HEK293 (cell line): ENCODE measurements around the gene TIAM2.

Experiments
- CTCF ChIP-seq: fragments of 450-650 bp; formaldehyde crosslinking; IDR thresholded peaks from 2 replicates; pipeline ENCODE4 v1.5.1; 2016; ENCODE audit warnings: missing biosample characterization, missing genetic modification characterization
- ELK4 ChIP-seq: IDR thresholded peaks from 2 replicates; pipeline ENCODE4 v1.6.1; 2011; ENCODE audit warnings: mild to moderate bottlenecking, low read depth, low read length, borderline replicate concordance
- RBAK ChIP-seq: fragments of 450-650 bp; formaldehyde crosslinking; IDR thresholded peaks from 2 replicates; pipeline ENCODE4 v1.5.1; 2016; ENCODE audit warnings: missing biosample characterization, missing genetic modification characterization
- ZBTB11 ChIP-seq: fragments of 450-650 bp; formaldehyde crosslinking; conservative IDR thresholded peaks from 2 replicates; pipeline ENCODE4 v1.5.1; 2016; ENCODE audit warnings: low read depth, missing biosample characterization, missing genetic modification characterization
- ZFP3 ChIP-seq: fragments of 450-650 bp; formaldehyde crosslinking; IDR thresholded peaks from 2 replicates; pipeline ENCODE4 v1.5.1; 2016; ENCODE audit warnings: low read depth, missing biosample characterization, missing genetic modification characterization
- ZNF121 ChIP-seq: fragments of 450-650 bp; formaldehyde crosslinking; IDR thresholded peaks from 2 replicates; pipeline ENCODE4 v1.5.1; 2016; ENCODE audit warnings: missing biosample characterization, missing genetic modification characterization
- ZNF639 ChIP-seq: fragments of 450-650 bp; formaldehyde crosslinking; IDR thresholded peaks from 2 replicates; pipeline ENCODE4 v1.5.1; 2016; ENCODE audit warnings: missing biosample characterization, missing genetic modification characterization
- ZNF830 ChIP-seq: fragments of 450-650 bp; IDR thresholded peaks from 2 replicates; pipeline ENCODE4 v1.5.0; 2018; ENCODE audit warnings: missing biosample characterization, missing genetic modification characterization, low read depth, mild to moderate bottlenecking, moderate library complexity
- TF ChIP-seq, protein P1 (sequence below): fragments of 450-650 bp; formaldehyde crosslinking; IDR thresholded peaks from 2 replicates; pipeline ENCODE4 v1.5.1; 2016; ENCODE audit warnings: missing biosample characterization, missing genetic modification characterization
- TF ChIP-seq, protein P2 (sequence below): fragments of 450-650 bp; formaldehyde crosslinking; IDR thresholded peaks from 2 replicates; pipeline ENCODE4 v1.5.1; 2016; ENCODE audit warnings: missing biosample characterization, missing genetic modification characterization

- TF ChIP-seq CTCF (tag by site-specific recombination) (no peak), ZNF830 (no peak), ZNF121 (tag by site-specific recombination) (no peak), ELK4 (no peak), ZBTB11 (tag by site-specific recombination) (no peak), ZFP3 (tag by site-specific recombination) (no peak), ZNF639 (tag by site-specific recombination) (no peak), RBAK (tag by site-specific recombination) (no peak)
- TF ChIP-seq, protein P1, sequence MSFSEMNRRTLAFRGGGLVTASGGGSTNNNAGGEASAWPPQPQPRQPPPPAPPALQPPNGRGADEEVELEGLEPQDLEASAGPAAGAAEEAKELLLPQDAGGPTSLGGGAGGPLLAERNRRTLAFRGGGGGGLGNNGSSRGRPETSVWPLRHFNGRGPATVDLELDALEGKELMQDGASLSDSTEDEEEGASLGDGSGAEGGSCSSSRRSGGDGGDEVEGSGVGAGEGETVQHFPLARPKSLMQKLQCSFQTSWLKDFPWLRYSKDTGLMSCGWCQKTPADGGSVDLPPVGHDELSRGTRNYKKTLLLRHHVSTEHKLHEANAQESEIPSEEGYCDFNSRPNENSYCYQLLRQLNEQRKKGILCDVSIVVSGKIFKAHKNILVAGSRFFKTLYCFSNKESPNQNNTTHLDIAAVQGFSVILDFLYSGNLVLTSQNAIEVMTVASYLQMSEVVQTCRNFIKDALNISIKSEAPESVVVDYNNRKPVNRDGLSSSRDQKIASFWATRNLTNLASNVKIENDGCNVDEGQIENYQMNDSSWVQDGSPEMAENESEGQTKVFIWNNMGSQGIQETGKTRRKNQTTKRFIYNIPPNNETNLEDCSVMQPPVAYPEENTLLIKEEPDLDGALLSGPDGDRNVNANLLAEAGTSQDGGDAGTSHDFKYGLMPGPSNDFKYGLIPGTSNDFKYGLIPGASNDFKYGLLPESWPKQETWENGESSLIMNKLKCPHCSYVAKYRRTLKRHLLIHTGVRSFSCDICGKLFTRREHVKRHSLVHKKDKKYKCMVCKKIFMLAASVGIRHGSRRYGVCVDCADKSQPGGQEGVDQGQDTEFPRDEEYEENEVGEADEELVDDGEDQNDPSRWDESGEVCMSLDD, result no peak
- TF ChIP-seq, protein P2, sequence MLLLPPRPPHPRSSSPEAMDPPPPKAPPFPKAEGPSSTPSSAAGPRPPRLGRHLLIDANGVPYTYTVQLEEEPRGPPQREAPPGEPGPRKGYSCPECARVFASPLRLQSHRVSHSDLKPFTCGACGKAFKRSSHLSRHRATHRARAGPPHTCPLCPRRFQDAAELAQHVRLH (tag by site-specific recombination), result no peak
Measured at GRCh38 chr6:155107432-155108069, 112.4 kb downstream of the TIAM2 start.
